ENCODE data around the gene ZNF780A. TPM values are rescaled to one million over a fixed set of nuclear protein-coding genes. Genes with fewer than 3 reads are reported as not detected.
"Not testable (repeated sequence)": the region's sequence is repeated elsewhere in the genome, so short reads cannot be mapped to it uniquely, and the experiment has no call there.

Gene ZNF780A
- total RNA-seq, 4 donors from 2014 or later, result 2.2 to 21.1 (median 7.8) TPM

- TF ChIP-seq POLR2A (IDR thresholded peaks at IDR 0.05), result no peak
- no peak for TF ChIP-seq POLR2AphosphoS5 (IDR thresholded peaks at IDR 0.05)
- no peak for TF ChIP-seq CTCF (IDR thresholded peaks at IDR 0.05)
- TF ChIP-seq EP300 (IDR thresholded peaks at IDR 0.05), result no peak
- DNase-seq (ENCODE audit: low spot score in 2 of 2), result no peak
- Histone ChIP-seq H3K27ac (no peak overlapping the region), H3K4me1 (peaks cover 24% of the 10 kb centered on the region), H3K36me3 (no peaks in the 10 kb centered on the region), H3K27me3 (no peaks in the 10 kb centered on the region), H3K4me3 (peak overlapping the region; percentile 63), H3K9me3 (peaks cover 16% of the 10 kb centered on the region)
- WGBS, result 4% methylated on average over 7 of the region's 7 CpGs
These were observed 34.2 kb downstream of the ZNF780A start for GRCh38 chr19:40056505-40056904.

- H3K4me3 ChIP-seq, result peak within 1 kb of the TSS; percentile 63
- peak within 1 kb of the TSS; percentile 26 for H3K27ac ChIP-seq
- peak; percentile 72 to 80 for DNase-seq (ENCODE audit: low spot score in 2 of 2)
- peaks cover 24% of the 10 kb centered on the region for H3K4me1 ChIP-seq
- H3K36me3 ChIP-seq, result no peaks in the 10 kb centered on the region
- WGBS, result 0% methylated on average over 29 of the region's 41 CpGs
- TF ChIP-seq EP300 (IDR thresholded peaks at IDR 0.05) (no peak), POLR2AphosphoS5 (IDR thresholded peaks at IDR 0.05) (no peak), CTCF (IDR thresholded peaks at IDR 0.05) (no peak), POLR2A (IDR thresholded peaks at IDR 0.05) (no peak)
- H3K9me3 ChIP-seq, result peaks cover 16% of the 10 kb centered on the region
- H3K27me3 ChIP-seq, result no peaks in the 10 kb centered on the region
These were observed 34.8 kb downstream of the ZNF780A start, which contains the start of gene ZNF780B for GRCh38 chr19:40055832-40056504. Gene ZNF780B (minus strand): TSS chr19:40056231. CDS start chr19:40050332, 5,899 bp downstream.

GRCh38 chr19:40055049-40055448 is 35.7 kb downstream of the ZNF780A start:
- no peak for DNase-seq (ENCODE audit: low spot score in 2 of 2)
- WGBS, result 39% methylated on average over 10 of the region's 10 CpGs

GRCh38 chr19:40054632-40055031 is 36.1 kb downstream of the ZNF780A start:
- H3K27me3 ChIP-seq, result no peaks in the 10 kb centered on the region
- WGBS, result 94% methylated on average over 9 of the region's 9 CpGs
- peaks cover 6% of the 10 kb centered on the region for H3K9me3 ChIP-seq
- no peak overlapping the region for H3K27ac ChIP-seq
- peaks cover 24% of the 10 kb centered on the region for H3K4me1 ChIP-seq
- no peak for DNase-seq (ENCODE audit: low spot score in 2 of 2)
- H3K36me3 ChIP-seq, result peaks cover 7% of the 10 kb centered on the region
- no peak for TF ChIP-seq EP300 (IDR thresholded peaks at IDR 0.05)
- no peak for TF ChIP-seq POLR2AphosphoS5 (IDR thresholded peaks at IDR 0.05)
- TF ChIP-seq POLR2A (IDR thresholded peaks at IDR 0.05), result no peak
- no peak for TF ChIP-seq CTCF (IDR thresholded peaks at IDR 0.05)
- H3K4me3 ChIP-seq, result no peak overlapping the region

More at GRCh38 chr19:40055049-40055448, 35.7 kb downstream of the ZNF780A start:
- Histone ChIP-seq H3K27ac (no peak overlapping the region), H3K9me3 (peaks cover 10% of the 10 kb centered on the region), H3K27me3 (no peaks in the 10 kb centered on the region), H3K4me3 (peak overlapping the region; percentile 63), H3K36me3 (peaks cover 4% of the 10 kb centered on the region), H3K4me1 (peaks cover 24% of the 10 kb centered on the region)
- TF ChIP-seq POLR2AphosphoS5 (IDR thresholded peaks at IDR 0.05) (no peak), CTCF (IDR thresholded peaks at IDR 0.05) (no peak), POLR2A (IDR thresholded peaks at IDR 0.05) (no peak), EP300 (IDR thresholded peaks at IDR 0.05) (no peak)

- H3K4me1 ChIP-seq, result peaks cover 24% of the 10 kb centered on the region
- WGBS, result 94% methylated on average over 2 of the region's 2 CpGs
- no peak overlapping the region for H3K4me3 ChIP-seq
- no peak overlapping the region for H3K27ac ChIP-seq
- H3K36me3 ChIP-seq, result peaks cover 16% of the 10 kb centered on the region
- TF ChIP-seq CTCF (IDR thresholded peaks at IDR 0.05), result no peak
- no peak for TF ChIP-seq POLR2AphosphoS5 (IDR thresholded peaks at IDR 0.05)
- no peak for TF ChIP-seq POLR2A (IDR thresholded peaks at IDR 0.05)
- TF ChIP-seq EP300 (IDR thresholded peaks at IDR 0.05), result no peak
- DNase-seq (ENCODE audit: low spot score in 2 of 2), result no peak
- no peaks in the 10 kb centered on the region for H3K9me3 ChIP-seq
- H3K27me3 ChIP-seq, result no peaks in the 10 kb centered on the region
These were observed 37.3 kb downstream of the ZNF780A start for GRCh38 chr19:40053491-40053890.

- not testable (repeated sequence) for H3K4me1 ChIP-seq; DNase-seq (ENCODE audit: low spot score in 2 of 2); H3K27ac ChIP-seq; H3K27me3 ChIP-seq; H3K9me3 ChIP-seq; H3K4me3 ChIP-seq
- 97% methylated on average over 1 of the region's 1 CpG for WGBS
- peaks cover 36% of the 10 kb centered on the region for H3K36me3 ChIP-seq
These were observed 49.0 kb downstream of the ZNF780A start for GRCh38 chr19:40041718-40042117.

- H3K4me1 ChIP-seq; DNase-seq (ENCODE audit: low spot score in 2 of 2); H3K27me3 ChIP-seq; H3K36me3 ChIP-seq; H3K27ac ChIP-seq; H3K4me3 ChIP-seq: not testable (repeated sequence)
- H3K9me3 ChIP-seq, result peaks cover 43% of the 10 kb centered on the region
- WGBS, result 100% methylated on average over 2 of the region's 3 CpGs
These were observed 52.7 kb downstream of the ZNF780A start for GRCh38 chr19:40038047-40038446.

Measured in suprapubic skin (tissue), 4 donors.